ENCODE data around the gene TAAR1.

The TAAR1 gene

GRCh38 chr6:132695773-132696172 is 36.8 kb upstream of the TAAR1 start:
- Histone ChIP-seq H3K4me3 (ENCODE audit: low read depth, low read length) (no peak overlapping the region), H3K27ac (no peak overlapping the region), H3K36me3 (no peaks in the 10 kb centered on the region), H3K9me3 (ENCODE audit: severe bottlenecking) (no peaks in the 10 kb centered on the region), H3K27me3 (ENCODE audit: insufficient read depth, low read depth, severe bottlenecking) (peaks cover 56% of the 10 kb centered on the region)
- no peak for DNase-seq
- no peak for TF ChIP-seq CTCF (IDR thresholded peaks at IDR 0.05; ENCODE audit: low read depth, low read length)

GRCh38 chr6:132693478-132693877 is 34.5 kb upstream of the TAAR1 start:
- no peak for DNase-seq
- Histone ChIP-seq H3K9me3 (ENCODE audit: severe bottlenecking) (no peaks in the 10 kb centered on the region), H3K27ac (no peak overlapping the region), H3K27me3 (ENCODE audit: insufficient read depth, low read depth, severe bottlenecking) (peaks cover 56% of the 10 kb centered on the region), H3K4me3 (ENCODE audit: low read depth, low read length) (no peak overlapping the region), H3K36me3 (no peaks in the 10 kb centered on the region)
- TF ChIP-seq CTCF (IDR thresholded peaks at IDR 0.05; ENCODE audit: low read depth, low read length): no peak

DNA sequence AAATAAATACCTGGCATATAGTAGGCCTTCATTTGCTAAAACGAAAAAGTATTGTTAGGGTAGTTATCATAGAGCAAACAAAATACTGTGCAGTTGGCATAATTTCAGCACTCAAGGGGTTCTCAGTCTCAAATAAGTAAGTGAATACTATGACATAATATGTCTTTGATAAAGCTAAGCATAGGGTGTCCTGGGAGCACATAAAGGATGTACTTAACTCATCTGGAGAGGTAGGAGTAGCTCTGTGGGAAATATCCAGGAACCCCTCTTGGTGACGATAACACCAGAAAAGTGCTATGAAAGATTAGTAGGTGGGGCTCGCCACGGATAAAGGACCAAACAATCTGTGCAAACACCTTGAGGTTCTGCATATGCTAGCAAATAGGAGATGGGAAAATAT is 31.7 kb upstream of the TAAR1 start:
- Histone ChIP-seq H3K27ac (no peak overlapping the region), H3K4me3 (ENCODE audit: low read depth, low read length) (no peak overlapping the region), H3K9me3 (ENCODE audit: severe bottlenecking) (no peaks in the 10 kb centered on the region), H3K36me3 (no peaks in the 10 kb centered on the region), H3K27me3 (ENCODE audit: insufficient read depth, low read depth, severe bottlenecking) (peaks cover 65% of the 10 kb centered on the region)
- no peak for TF ChIP-seq CTCF (IDR thresholded peaks at IDR 0.05; ENCODE audit: low read depth, low read length)
- DNase-seq: no peak

DNA sequence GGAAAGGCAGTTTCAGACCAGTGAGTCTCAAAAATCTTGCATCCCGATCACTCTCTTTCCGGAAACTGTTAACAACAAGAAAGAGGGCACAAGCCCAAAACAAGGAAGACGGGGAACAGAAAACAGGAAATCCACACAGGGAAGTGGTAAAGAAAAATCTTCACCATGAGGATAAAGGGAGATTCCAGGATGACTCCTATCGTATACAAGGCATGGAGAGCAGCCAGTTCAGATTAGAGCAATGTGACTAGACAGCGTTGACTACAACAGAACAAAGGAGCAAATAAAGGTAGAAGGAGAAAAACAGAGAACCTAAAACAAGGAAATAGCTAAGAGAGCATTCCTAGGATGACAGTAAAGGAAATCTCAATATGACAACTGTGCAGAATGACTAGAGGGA is 28.3 kb upstream of the TAAR1 start:
- no peak for TF ChIP-seq CTCF (IDR thresholded peaks at IDR 0.05; ENCODE audit: low read depth, low read length)
- DNase-seq: no peak

DNA sequence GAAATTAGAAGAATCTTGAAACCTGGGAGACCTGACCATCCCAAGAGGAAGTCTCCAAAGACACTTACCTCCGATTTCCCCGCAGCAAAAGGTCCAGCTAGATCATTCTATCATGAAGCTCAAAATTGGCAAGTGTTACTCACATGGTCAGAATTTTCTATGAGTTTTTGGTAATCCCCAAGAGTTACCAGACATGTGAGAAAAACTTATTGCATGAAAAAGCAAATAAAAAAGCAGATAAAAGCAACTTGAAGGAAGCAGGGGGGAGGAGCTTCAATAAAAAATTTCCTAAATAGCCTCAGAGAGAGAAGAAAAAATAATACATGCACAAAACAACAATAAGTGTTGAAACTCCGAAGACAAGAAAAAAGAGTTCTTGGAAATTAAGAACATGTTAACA is 27.5 kb upstream of the TAAR1 start:
- H3K27me3 ChIP-seq (ENCODE audit: insufficient read depth, low read depth, severe bottlenecking): peaks cover 80% of the 10 kb centered on the region
- no peak for DNase-seq
- no peaks in the 10 kb centered on the region for H3K36me3 ChIP-seq
- TF ChIP-seq CTCF (IDR thresholded peaks at IDR 0.05; ENCODE audit: low read depth, low read length): no peak
- H3K9me3 ChIP-seq (ENCODE audit: severe bottlenecking): no peaks in the 10 kb centered on the region
- H3K27ac ChIP-seq: no peak overlapping the region
- no peak overlapping the region for H3K4me3 ChIP-seq (ENCODE audit: low read depth, low read length)

More for the DNA sequence above, 28.3 kb upstream of the TAAR1 start:
- Histone ChIP-seq H3K36me3 (no peaks in the 10 kb centered on the region), H3K27me3 (ENCODE audit: insufficient read depth, low read depth, severe bottlenecking) (peaks cover 77% of the 10 kb centered on the region), H3K27ac (no peak overlapping the region), H3K4me3 (ENCODE audit: low read depth, low read length) (no peak overlapping the region), H3K9me3 (ENCODE audit: severe bottlenecking) (no peaks in the 10 kb centered on the region)

DNA sequence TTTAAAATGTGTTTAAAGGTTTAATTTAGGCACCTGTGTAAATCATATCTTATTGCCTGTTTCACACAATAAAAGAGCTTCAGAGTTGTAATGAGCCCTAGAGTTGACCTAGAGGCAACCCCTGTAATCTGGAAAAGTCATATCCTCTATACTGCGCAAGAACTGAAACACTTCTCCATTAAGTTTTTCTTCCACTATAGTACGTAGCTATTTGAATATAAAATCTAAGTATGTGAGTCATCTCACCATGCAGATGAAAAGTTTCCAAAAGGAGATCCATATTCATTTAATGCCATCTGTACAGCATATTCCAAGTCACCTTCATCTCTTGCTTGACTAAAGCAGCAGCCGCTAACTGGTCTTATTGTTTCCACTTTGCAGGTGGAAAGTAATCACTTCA is 26.0 kb upstream of the TAAR1 start:
- Histone ChIP-seq H3K9me3 (ENCODE audit: severe bottlenecking) (no peaks in the 10 kb centered on the region), H3K27ac (no peak overlapping the region), H3K27me3 (ENCODE audit: insufficient read depth, low read depth, severe bottlenecking) (peaks cover 76% of the 10 kb centered on the region), H3K4me3 (ENCODE audit: low read depth, low read length) (no peak overlapping the region), H3K36me3 (no peaks in the 10 kb centered on the region)
- TF ChIP-seq CTCF (IDR thresholded peaks at IDR 0.05; ENCODE audit: low read depth, low read length): no peak
- no peak for DNase-seq

All from WERI-Rb-1 (cell line).